Keratinocyte (primary cell): ENCODE results near the gene GNLY.

ENCODE experiments used
- EZH2 ChIP-seq: IDR thresholded peaks from one replicate; pipeline ENCODE4 v1.6.1; 2012; ENCODE audit warnings: inconsistent platforms, mild to moderate bottlenecking, low read length, moderate library complexity
- TF ChIP-seq, protein P1 (sequence below), 3 experiments: IDR thresholded peaks in 1 of 3; conservative IDR thresholded peaks in 1 of 3; optimal IDR thresholded peaks in 1 of 3; 2 replicates in 2 of 3; 3 replicates in 1 of 3; pipeline versions ENCODE3 to v1.5.1; 2011; ENCODE audit warnings: low read length in 3 of 3, mild to moderate bottlenecking in 3 of 3, moderate library complexity in 2 of 3, control low read depth in 1 of 3, inconsistent platforms in 1 of 3; ENCODE audit not compliant: insufficient read depth in 2 of 3; ENCODE audit errors: extremely low read depth in 1 of 3

GRCh38 chr2:85744055-85744454 lies 49.9 kb downstream of the GNLY start:
- TF ChIP-seq, protein P1, sequence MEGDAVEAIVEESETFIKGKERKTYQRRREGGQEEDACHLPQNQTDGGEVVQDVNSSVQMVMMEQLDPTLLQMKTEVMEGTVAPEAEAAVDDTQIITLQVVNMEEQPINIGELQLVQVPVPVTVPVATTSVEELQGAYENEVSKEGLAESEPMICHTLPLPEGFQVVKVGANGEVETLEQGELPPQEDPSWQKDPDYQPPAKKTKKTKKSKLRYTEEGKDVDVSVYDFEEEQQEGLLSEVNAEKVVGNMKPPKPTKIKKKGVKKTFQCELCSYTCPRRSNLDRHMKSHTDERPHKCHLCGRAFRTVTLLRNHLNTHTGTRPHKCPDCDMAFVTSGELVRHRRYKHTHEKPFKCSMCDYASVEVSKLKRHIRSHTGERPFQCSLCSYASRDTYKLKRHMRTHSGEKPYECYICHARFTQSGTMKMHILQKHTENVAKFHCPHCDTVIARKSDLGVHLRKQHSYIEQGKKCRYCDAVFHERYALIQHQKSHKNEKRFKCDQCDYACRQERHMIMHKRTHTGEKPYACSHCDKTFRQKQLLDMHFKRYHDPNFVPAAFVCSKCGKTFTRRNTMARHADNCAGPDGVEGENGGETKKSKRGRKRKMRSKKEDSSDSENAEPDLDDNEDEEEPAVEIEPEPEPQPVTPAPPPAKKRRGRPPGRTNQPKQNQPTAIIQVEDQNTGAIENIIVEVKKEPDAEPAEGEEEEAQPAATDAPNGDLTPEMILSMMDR (optimal IDR thresholded peaks at IDR 0.05 in 1 of 3, IDR thresholded peaks at IDR 0.05 in 1 of 3, conservative IDR thresholded peaks at IDR 0.05 in 1 of 3; ENCODE audit: extremely low read depth in 1 of 3, insufficient read depth in 2 of 3, low read length in 3 of 3), result no peak
- TF ChIP-seq EZH2, result no peak
